OCI-LY3 (cell line): ENCODE results near the gene HECW1.

Source experiments
- CTCF ChIP-seq: fragments of 200-600, 300-600 bp; sonication (generic); IDR thresholded peaks from 2 replicates; pipeline ENCODE4 v1.5.1; 2014; ENCODE audit warnings: antibody characterized with exemption, low read length, low read depth
- EZH2phosphoT487 ChIP-seq: fragments of 200-600 bp; shearing (Covaris generic); IDR thresholded peaks from 2 replicates; pipeline ENCODE4 v1.6.1; 2018; ENCODE audit warnings: antibody characterized with exemption, mixed run types, low read depth

GRCh38 chr7:43576241-43576640 lies 463.8 kb downstream of the HECW1 start:
- no peak for TF ChIP-seq CTCF
- no peak for TF ChIP-seq EZH2phosphoT487
